Left ventricle myocardium inferior (tissue), 1 donor: ENCODE data around the gene RNGTT. TPM values are rescaled to one million over a fixed set of nuclear protein-coding genes. Genes with fewer than 3 reads are reported as not detected.

Experiments used
- DNase-seq: peaks from one replicate; pipeline ENCODE4 v3.0.0-alpha.2; 2020
- H3K27ac ChIP-seq: fragments of 200-600 bp; replicated peaks from 2 replicates; pipeline ENCODE4 v1.8.0; 2021
- H3K27me3 ChIP-seq: fragments of 200-600 bp; 2 replicates; pipeline ENCODE4 v1.8.0; 2021; ENCODE audit warnings: low read depth
- H3K36me3 ChIP-seq: fragments of 200-600 bp; 2 replicates; pipeline ENCODE4 v1.8.0; 2021
- H3K4me1 ChIP-seq: fragments of 200-600 bp; 2 replicates; pipeline ENCODE4 v1.8.0; 2021
- H3K4me3 ChIP-seq: fragments of 200-600 bp; 2 replicates; pipeline ENCODE4 v1.8.0; 2021; ENCODE audit warnings: mild to moderate bottlenecking, moderate library complexity
- H3K9me3 ChIP-seq: fragments of 200-600 bp; replicated peaks from 2 replicates; pipeline ENCODE4 v1.8.0; 2021
- CTCF ChIP-seq: fragments of 200-600 bp; IDR thresholded peaks from 2 replicates; pipeline ENCODE4 v1.8.0; 2021; ENCODE audit warnings: antibody characterized with exemption, mild to moderate bottlenecking, borderline replicate concordance
- intact Hi-C: fragments of 100-400 bp; cut with micrococcal nuclease; formaldehyde crosslinking; loops from one replicate; pipeline ENCODE4 v1.11.0; 2022
- total RNA-seq: library from RNA; stranded (reverse); fragmentation: NEBNext Ultra II Directional; extraction: Animal tissue kit (Norgen Biotek cat#: 25700); gene quantifications from one replicate; pipeline ENCODE4 v1.2.1, GENCODE V29; 2021
- donor health status: DM: no; HTN: yes; CAD: no; lungs with severe emphysema.

RNGTT gene
- total RNA-seq, 1 donor from 2014 or later, result 9.1 TPM

- H3K36me3 ChIP-seq, result no peaks in the 10 kb centered on the region
- TF ChIP-seq CTCF, result no peak
- H3K4me1 ChIP-seq, result peaks cover 16% of the 10 kb centered on the region
- intact Hi-C loops, result no loop called here
- H3K9me3 ChIP-seq, result no peaks in the 10 kb centered on the region
- no peak overlapping the region for H3K27ac ChIP-seq
- no peak overlapping the region for H3K4me3 ChIP-seq
- H3K27me3 ChIP-seq, result no peaks in the 10 kb centered on the region
- DNase-seq, result no peak
Observed at GRCh38 chr6:88708197-88708744, 255.1 kb downstream of the RNGTT start.

- Histone ChIP-seq H3K27me3 (no peaks in the 10 kb centered on the region), H3K9me3 (no peaks in the 10 kb centered on the region), H3K4me3 (no peak overlapping the region), H3K36me3 (no peaks in the 10 kb centered on the region), H3K27ac (no peak overlapping the region), H3K4me1 (no peaks in the 10 kb centered on the region)
- no peak for TF ChIP-seq CTCF
- intact Hi-C loops, result no loop called here
- no peak for DNase-seq
Observed at GRCh38 chr6:88705601-88706000, 257.8 kb downstream of the RNGTT start.

GRCh38 chr6:88704980-88705379 lies 258.4 kb downstream of the RNGTT start:
- intact Hi-C loops, result no loop called here
- Histone ChIP-seq H3K4me1 (no peaks in the 10 kb centered on the region), H3K4me3 (no peak overlapping the region), H3K27me3 (no peaks in the 10 kb centered on the region), H3K9me3 (no peaks in the 10 kb centered on the region), H3K36me3 (no peaks in the 10 kb centered on the region), H3K27ac (no peak overlapping the region)
- no peak for TF ChIP-seq CTCF
- no peak for DNase-seq

GRCh38 chr6:88702956-88703556 lies 260.4 kb downstream of the RNGTT start:
- H3K4me1 ChIP-seq, result no peaks in the 10 kb centered on the region
- H3K27ac ChIP-seq, result no peak overlapping the region
- H3K27me3 ChIP-seq, result no peaks in the 10 kb centered on the region
- no peak overlapping the region for H3K4me3 ChIP-seq
- TF ChIP-seq CTCF, result no peak
- intact Hi-C loops, result no loop called here
- H3K36me3 ChIP-seq, result no peaks in the 10 kb centered on the region
- H3K9me3 ChIP-seq, result no peaks in the 10 kb centered on the region
- DNase-seq, result no peak

GRCh38 chr6:88698661-88699060 lies 264.8 kb downstream of the RNGTT start:
- peaks cover 16% of the 10 kb centered on the region for H3K9me3 ChIP-seq
- DNase-seq, result no peak
- H3K36me3 ChIP-seq, result no peaks in the 10 kb centered on the region
- H3K27ac ChIP-seq, result no peak overlapping the region
- H3K27me3 ChIP-seq, result no peaks in the 10 kb centered on the region
- H3K4me3 ChIP-seq, result no peak overlapping the region
- TF ChIP-seq CTCF, result no peak
- intact Hi-C loops, result no loop called here
- H3K4me1 ChIP-seq, result no peaks in the 10 kb centered on the region
